Activated CD4-positive, CD25-positive, alpha-beta regulatory T cell treated with anti-CD3 and anti-CD28 coated beads, Interleukin-2, amount 50 U/mL, for 16 hours (primary cell): Measurements from ENCODE around the gene SPDYE18.
"Not testable (repeated sequence)": the region's sequence is repeated elsewhere in the genome, so short reads cannot be mapped to it uniquely, and the experiment has no call there.

Experiments used
- DNase-seq: peaks from one replicate; pipeline ENCODE4 v3.0.0-alpha.2; 2020; ENCODE audit warnings: low read depth, low spot score

Gene SPDYE18

GRCh38 chr7:77006127-77007110 lies 55.9 kb downstream of the SPDYE18 start:
- not testable (repeated sequence) for DNase-seq

DNA sequence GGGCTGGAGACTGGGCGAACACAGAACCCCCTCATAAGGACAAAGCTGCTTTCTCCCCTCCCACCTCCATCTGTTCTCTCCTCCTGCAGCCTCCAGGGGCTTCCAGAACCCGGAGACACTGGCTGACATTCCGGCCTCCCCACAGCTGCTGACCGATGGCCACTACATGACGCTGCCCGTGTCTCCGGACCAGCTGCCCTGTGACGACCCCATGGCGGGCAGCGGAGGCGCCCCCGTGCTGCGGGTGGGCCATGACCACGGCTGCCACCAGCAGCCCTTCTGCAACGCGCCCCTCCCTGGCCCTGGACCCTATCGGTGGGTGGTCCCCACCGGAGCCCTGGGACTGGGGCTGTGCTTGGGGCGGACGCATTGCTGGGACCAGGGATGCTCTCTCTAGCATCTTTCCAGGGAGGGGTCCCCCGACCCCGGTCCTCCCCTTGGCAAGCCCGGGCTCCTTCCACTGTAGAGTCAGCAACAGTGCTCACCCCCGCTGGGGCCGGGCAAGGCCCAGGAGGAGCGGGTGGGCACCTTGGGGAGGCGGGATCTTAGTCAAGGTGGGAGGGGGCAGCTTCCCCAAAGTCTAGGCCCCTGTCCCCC lies 56.8 kb downstream of the SPDYE18 start:
- not testable (repeated sequence) for DNase-seq

GRCh38 chr7:77004151-77004550 lies 58.2 kb downstream of the SPDYE18 start:
- not testable (repeated sequence) for DNase-seq

DNA sequence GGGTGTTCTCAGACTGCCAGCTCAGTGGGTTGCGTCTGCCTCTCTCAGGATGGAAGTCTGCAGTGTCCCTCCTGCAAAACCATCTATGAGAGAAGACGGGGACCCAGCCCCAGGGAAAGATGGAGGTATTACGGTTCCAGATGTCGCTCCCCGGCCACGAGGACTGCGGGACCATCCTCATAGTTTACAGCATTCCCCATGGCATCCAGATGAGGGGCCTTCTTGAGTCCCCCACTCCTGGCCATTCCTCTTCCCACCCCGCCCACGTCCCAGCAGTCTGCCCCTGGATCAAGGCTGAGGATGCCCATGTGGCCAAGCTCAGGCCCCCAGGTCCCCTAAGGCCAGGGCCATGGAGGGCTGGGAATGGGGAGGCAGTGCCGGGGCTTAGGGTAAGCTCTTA lies 59.1 kb downstream of the SPDYE18 start:
- not testable (repeated sequence) for DNase-seq

- DNase-seq = not testable (repeated sequence)
These were observed 59.6 kb downstream of the SPDYE18 start for GRCh38 chr7:77002678-77003233.

- DNase-seq = not testable (repeated sequence)
These were observed 60.3 kb downstream of the SPDYE18 start for GRCh38 chr7:77002104-77002503.
